PC-3 (cell line): Measurements from ENCODE around the gene LBX2. TPM values are rescaled to one million over a fixed set of nuclear protein-coding genes. Genes with fewer than 3 reads are reported as not detected.
"Not testable (repeated sequence)": the region's sequence is repeated elsewhere in the genome, so short reads cannot be mapped to it uniquely, and the experiment has no call there.

Experiments
- ATAC-seq: fragments of 200-7000 bp; cut with Tn5 transposase; 2 replicates; pipeline ENCODE4 v1.9.1; 2020; ENCODE audit warnings: mild to moderate bottlenecking, moderate library complexity
- BruUV-seq: library from RNA; stranded (reverse); fragments of 400-500 nt; replicated peaks from 2 replicates; lab custom pipeline; 2021; lab: Mats Ljungman, UMichigan
- CTCF ChIA-PET: fragments of 300-600 bp; sonication (Branson Sonifier 250); formaldehyde crosslinking; loops from one replicate; lab custom pipeline; 2022; ENCODE audit warnings: antibody characterized with exemption; lab: Charles Lee
- POLR2A ChIA-PET: fragments of 300-600 bp; sonication (Branson Sonifier 250); formaldehyde crosslinking; loops from one replicate; lab custom pipeline; 2022; ENCODE audit warnings: antibody characterized with exemption; ENCODE audit not compliant: unreplicated experiment; lab: Charles Lee
- DNase-seq: peaks from one replicate; pipeline ENCODE4 v3.0.0-alpha.2; 2015
- H2AFZ ChIP-seq: fragments of 300-600 bp; sonication (generic); 2 replicates; pipeline ENCODE4 v1.6.0; 2016; ENCODE audit warnings: antibody characterized with exemption, low read length
- H3F3A ChIP-seq: fragments of 300-600 bp; sonication (generic); one replicate; pipeline ENCODE4 v1.6.0; 2017; ENCODE audit warnings: antibody characterized with exemption, low read length, control low read depth, mild to moderate bottlenecking; ENCODE audit not compliant: unreplicated experiment
- H3K27ac ChIP-seq: fragments of 300-600 bp; sonication (generic); 2 replicates; pipeline ENCODE4 v1.5.1; 2016; ENCODE audit warnings: mild to moderate bottlenecking, low read length
- H3K27me3 ChIP-seq: fragments of 300-600 bp; sonication (generic); 2 replicates; pipeline ENCODE4 v1.6.1; 2016; ENCODE audit warnings: low read length, mixed read lengths
- H3K36me3 ChIP-seq: fragments of 300-600 bp; sonication (generic); 2 replicates; pipeline ENCODE4 v1.6.1; 2016; ENCODE audit warnings: low read depth, mixed run types, low read length, mixed read lengths
- H3K4me1 ChIP-seq: fragments of 300-600 bp; sonication (generic); 2 replicates; pipeline ENCODE4 v1.5.1; 2016; ENCODE audit warnings: low read length; ENCODE audit not compliant: insufficient read depth
- H3K4me2 ChIP-seq: fragments of 300-600 bp; sonication (generic); 2 replicates; pipeline ENCODE4 v1.6.0; 2016; ENCODE audit warnings: low read length
- H3K4me3 ChIP-seq: fragments of 300-600 bp; sonication (generic); 2 replicates; pipeline ENCODE4 v1.5.1; 2016; ENCODE audit warnings: mild to moderate bottlenecking, low read length, mixed read lengths
- H3K79me2 ChIP-seq: fragments of 300-600 bp; sonication (generic); 2 replicates; pipeline ENCODE4 v1.6.1; 2017; ENCODE audit warnings: low read length, mixed read lengths
- H3K9ac ChIP-seq: fragments of 300-600 bp; sonication (generic); 2 replicates; pipeline ENCODE4 v1.6.0; 2016; ENCODE audit warnings: mild to moderate bottlenecking, low read length
- H3K9me2 ChIP-seq: fragments of 300-600 bp; sonication (generic); replicated peaks from 2 replicates; pipeline ENCODE4 v1.6.1; 2016; ENCODE audit warnings: mixed run types, low read length, mixed read lengths
- H3K9me3 ChIP-seq: fragments of 300-600 bp; sonication (generic); 2 replicates; pipeline ENCODE4 v1.6.1; 2016; ENCODE audit warnings: low read length, mixed read lengths
- H4K20me1 ChIP-seq: fragments of 300-600 bp; sonication (generic); 2 replicates; pipeline ENCODE4 v1.6.1; 2016; ENCODE audit warnings: low read length, mixed read lengths
- EZH2 ChIP-seq: fragments of 300-600 bp; sonication (generic); IDR thresholded peaks from one replicate; pipeline ENCODE4 v1.6.1; 2017; ENCODE audit warnings: antibody characterized with exemption, mild to moderate bottlenecking, low read length; ENCODE audit not compliant: unreplicated experiment
- EZH2phosphoT487 ChIP-seq: fragments of 300-600 bp; sonication (generic); IDR thresholded peaks from 2 replicates; pipeline ENCODE4 v1.6.1; 2018; ENCODE audit warnings: mild to moderate bottlenecking, antibody characterized with exemption, low read length, borderline replicate concordance
- intact Hi-C: fragments of 100-400 bp; cut with micrococcal nuclease; formaldehyde crosslinking; loops from 2 replicates; pipeline ENCODE4 v1.9.0; 2023
- total RNA-seq: library from RNA; depleted of rRNA; stranded (reverse); fragments of >200 nt; gene quantifications from 2 replicates; pipeline ENCODE4 v1.2.3, GENCODE V29; 2014
- TF ChIP-seq, protein P1 (sequence below): fragments of 300-600 bp; sonication (generic); conservative IDR thresholded peaks from 2 replicates; pipeline ENCODE4 v1.5.1; 2017; ENCODE audit warnings: antibody characterized with exemption, low read depth, mild to moderate bottlenecking, low read length

LBX2 gene
- total RNA-seq, 1 experiment from 2014 or later = not detected

DNA sequence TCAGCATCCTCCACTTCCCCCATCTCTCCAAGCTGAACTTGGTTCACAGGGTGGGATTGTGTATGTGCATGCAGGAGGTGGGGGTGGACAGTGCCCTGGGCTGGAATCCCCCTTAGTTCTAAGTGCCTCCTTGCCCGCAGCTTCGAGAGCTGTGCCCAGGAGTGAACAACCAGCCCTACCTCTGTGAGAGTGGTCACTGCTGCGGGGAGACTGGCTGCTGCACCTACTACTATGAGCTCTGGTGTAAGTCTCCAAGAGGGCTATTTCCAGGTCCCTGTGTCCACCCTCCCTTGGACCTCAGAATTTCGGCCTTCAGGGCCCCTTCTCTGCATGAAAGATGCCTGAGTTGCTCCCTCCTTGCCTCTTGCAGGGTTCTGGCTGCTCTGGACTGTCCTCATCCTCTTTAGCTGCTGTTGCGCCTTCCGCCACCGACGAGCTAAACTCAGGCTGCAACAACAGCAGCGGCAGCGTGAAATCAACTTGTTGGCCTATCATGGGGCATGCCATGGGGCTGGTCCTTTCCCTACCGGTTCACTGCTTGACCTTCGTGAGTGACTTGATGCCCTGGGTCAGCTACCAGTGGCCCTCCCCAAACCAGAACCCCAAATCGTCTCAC lies 39.8 kb downstream of the LBX2 start:
- intact Hi-C loops = loop anchor here (5.0 kb wide), 1 partner anchor 262 kb away; the partner anchor contains the start of gene MTHFD2
- peak overlapping the region; percentile 100 for H3K4me3 ChIP-seq
- H2AFZ ChIP-seq, H3K36me3 ChIP-seq, H3F3A ChIP-seq, DNase-seq, ATAC-seq, BruUV-seq, CTCF ChIA-PET, H3K9ac ChIP-seq, H3K9me3 ChIP-seq, H4K20me1 ChIP-seq, H3K27me3 ChIP-seq, POLR2A ChIA-PET, H3K9me2 ChIP-seq, H3K27ac ChIP-seq: not testable (repeated sequence)
- peaks cover 47% of the 10 kb centered on the region for H3K79me2 ChIP-seq
- peaks cover 28% of the 10 kb centered on the region for H3K4me1 ChIP-seq
- H3K4me2 ChIP-seq = peak overlapping the region; percentile 100

DNA sequence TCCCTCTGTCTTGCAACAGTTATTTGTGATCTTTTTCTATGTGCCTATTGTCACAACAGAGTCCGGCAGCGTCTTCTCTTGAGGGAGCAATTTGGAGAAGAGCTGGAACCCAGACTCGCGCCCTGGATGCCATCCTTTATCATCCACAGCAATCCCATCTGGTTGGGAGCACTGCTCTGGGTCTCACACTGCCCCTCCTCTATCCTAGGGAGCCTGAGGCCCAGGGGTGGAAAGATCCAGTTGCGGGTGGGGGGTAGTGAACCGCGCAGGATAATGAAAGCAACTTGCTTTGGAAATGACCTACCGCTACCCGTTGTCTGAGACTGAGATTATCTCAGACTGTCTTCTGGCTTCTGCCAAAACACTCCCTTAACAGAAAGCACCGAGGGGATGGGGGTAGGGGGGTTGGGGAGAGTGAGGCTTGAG lies 40.5 kb downstream of the LBX2 start:
- Histone ChIP-seq H3K9me3 (no peaks in the 10 kb centered on the region), H3K4me2 (peak overlapping the region; percentile 100), H3K9me2 (no peaks in the 10 kb centered on the region), H2AFZ (0 out of 2 replicates have a peak overlapping the region, but pooled peaks have one; percentile 53), H3K79me2 (peaks cover 40% of the 10 kb centered on the region), H3K4me1 (peaks cover 27% of the 10 kb centered on the region), H3K36me3 (peaks cover 5% of the 10 kb centered on the region; the same call in 1 of the 2 replicates), H4K20me1 (no peaks in the 10 kb centered on the region), H3K27me3 (no peaks in the 10 kb centered on the region), H3K4me3 (peak overlapping the region; percentile 100), H3K27ac (peak overlapping the region; percentile 24; the same call in 1 of the 2 replicates), H3K9ac (peak overlapping the region; percentile 84), H3F3A (no peaks in the 10 kb centered on the region)
- BruUV-seq = no TSS peak
- CTCF ChIA-PET = no interaction called here
- no peak for DNase-seq
- intact Hi-C loops = loop anchor here (1.0 to 5.0 kb wide), 3 partner anchors 24 to 262 kb away; partner anchors contain the start of genes AUP1, HTRA2, MTHFD2 and TTC31
- ATAC-seq = no peak
- no peak for TF ChIP-seq EZH2phosphoT487
- TF ChIP-seq EZH2 = no peak
- TF ChIP-seq, protein P1, sequence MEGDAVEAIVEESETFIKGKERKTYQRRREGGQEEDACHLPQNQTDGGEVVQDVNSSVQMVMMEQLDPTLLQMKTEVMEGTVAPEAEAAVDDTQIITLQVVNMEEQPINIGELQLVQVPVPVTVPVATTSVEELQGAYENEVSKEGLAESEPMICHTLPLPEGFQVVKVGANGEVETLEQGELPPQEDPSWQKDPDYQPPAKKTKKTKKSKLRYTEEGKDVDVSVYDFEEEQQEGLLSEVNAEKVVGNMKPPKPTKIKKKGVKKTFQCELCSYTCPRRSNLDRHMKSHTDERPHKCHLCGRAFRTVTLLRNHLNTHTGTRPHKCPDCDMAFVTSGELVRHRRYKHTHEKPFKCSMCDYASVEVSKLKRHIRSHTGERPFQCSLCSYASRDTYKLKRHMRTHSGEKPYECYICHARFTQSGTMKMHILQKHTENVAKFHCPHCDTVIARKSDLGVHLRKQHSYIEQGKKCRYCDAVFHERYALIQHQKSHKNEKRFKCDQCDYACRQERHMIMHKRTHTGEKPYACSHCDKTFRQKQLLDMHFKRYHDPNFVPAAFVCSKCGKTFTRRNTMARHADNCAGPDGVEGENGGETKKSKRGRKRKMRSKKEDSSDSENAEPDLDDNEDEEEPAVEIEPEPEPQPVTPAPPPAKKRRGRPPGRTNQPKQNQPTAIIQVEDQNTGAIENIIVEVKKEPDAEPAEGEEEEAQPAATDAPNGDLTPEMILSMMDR = no peak
- POLR2A ChIA-PET = interaction anchor here (1.1 kb wide), 1 partner anchor 19 kb away, joined by 4 read pairs; no protein-coding TSS in a partner anchor

DNA sequence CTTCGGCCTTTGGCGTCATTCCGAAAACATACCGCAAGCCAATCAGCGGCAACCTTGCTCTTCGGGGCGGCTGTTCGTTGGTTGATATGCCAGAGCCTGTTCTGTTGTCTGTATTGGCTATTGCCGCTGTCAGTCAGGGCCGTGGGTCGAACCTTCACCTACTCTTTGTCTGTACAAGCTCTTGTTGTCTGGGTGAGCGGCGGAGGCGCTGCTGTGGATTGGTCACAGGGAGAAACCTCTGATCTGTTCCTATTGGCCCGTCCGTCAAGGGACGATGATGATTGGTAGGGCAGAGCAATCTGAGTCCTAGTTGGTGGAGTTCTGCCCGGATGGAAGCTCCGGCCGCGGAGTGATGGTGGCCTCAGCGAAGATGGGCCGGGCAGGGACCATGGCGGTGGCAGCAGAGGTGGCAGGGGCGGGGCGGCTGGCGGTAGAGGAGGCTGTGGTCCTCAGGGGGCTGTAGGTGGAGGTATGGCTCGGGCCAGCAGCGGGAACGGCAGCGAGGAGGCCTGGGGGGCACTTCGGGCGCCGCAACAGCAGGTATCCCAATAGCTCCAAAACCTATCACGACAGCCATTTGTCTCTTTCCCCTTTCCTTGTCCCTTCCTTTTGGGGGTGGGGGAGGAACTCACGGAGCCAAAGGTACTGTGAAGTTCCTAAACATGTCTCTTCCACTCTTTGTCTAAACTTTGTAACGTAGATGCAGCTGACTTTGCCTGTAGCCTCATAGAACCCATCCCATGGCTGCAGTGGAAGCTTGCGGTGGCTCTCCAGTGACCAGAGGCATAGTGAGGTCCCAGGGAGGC lies 41.1 kb downstream of the LBX2 start, which contains the start of gene WBP1:
Gene WBP1 (plus strand): TSS at position 307 of the 806 bp plus-strand sequence. CDS start 165 bp downstream, at position 472.
- CTCF ChIA-PET = no interaction called here
- POLR2A ChIA-PET = interaction anchor here (1.0 to 1.1 kb wide), 2 partner anchors 9 to 18 kb away, joined by 4 to 9 read pairs; no protein-coding TSS in a partner anchor

More for the DNA sequence above, 41.1 kb downstream of the LBX2 start, which contains the start of gene WBP1:
- intact Hi-C loops = loop anchor here (1.0 to 5.0 kb wide), 3 partner anchors 25 to 261 kb away; partner anchors contain the start of genes AUP1, HTRA2, MTHFD2 and TTC31
- TF ChIP-seq, protein P1 = no peak
- no peak for TF ChIP-seq EZH2phosphoT487
- no peak for TF ChIP-seq EZH2
- peak within 1 kb of the TSS; percentile 92 for H3K9ac ChIP-seq
- H3K27me3 ChIP-seq = no peaks in the 10 kb centered on the region
- BruUV-seq = TSS peak; percentile 41
- peaks cover 27% of the 10 kb centered on the region for H3K4me1 ChIP-seq
- no peaks in the 10 kb centered on the region for H3K9me2 ChIP-seq
- H4K20me1 ChIP-seq = no peaks in the 10 kb centered on the region
- peaks cover 35% of the 10 kb centered on the region for H3K79me2 ChIP-seq
- ATAC-seq (peak; percentile 80), DNase-seq (peak; percentile 99)
- H3K36me3 ChIP-seq = peaks cover 5% of the 10 kb centered on the region; the same call in 1 of the 2 replicates
- H2AFZ ChIP-seq = peak within 1 kb of the TSS; percentile 88
- no peaks in the 10 kb centered on the region for H3F3A ChIP-seq
- H3K4me3 ChIP-seq = peak within 1 kb of the TSS; percentile 100
- no peaks in the 10 kb centered on the region for H3K9me3 ChIP-seq
- H3K27ac ChIP-seq = peak within 1 kb of the TSS; percentile 93
- peak within 1 kb of the TSS; percentile 100 for H3K4me2 ChIP-seq
